Measurements from ENCODE around the gene ALMS1. TPM values are rescaled to one million over a fixed set of nuclear protein-coding genes. Genes with fewer than 3 reads are reported as not detected.

The ALMS1 gene
- total and polyA plus RNA-seq, 2 experiments from 2014 or later, result 4.6 to 14.5 TPM

- Histone ChIP-seq H3K36me3 (replicated peaks; ENCODE audit: insufficient read depth, low read depth) (peaks cover 4% of the 10 kb centered on the region), H3K4me1 (ENCODE audit: insufficient read depth) (no peaks in the 10 kb centered on the region), H4K20me1 (ENCODE audit: insufficient read depth, poor library complexity, severe bottlenecking) (no peaks in the 10 kb centered on the region), H2AFZ (no peak overlapping the region), H3K79me2 (no peaks in the 10 kb centered on the region), H3K27me3 (no peaks in the 10 kb centered on the region), H3K4me2 (no peak overlapping the region), H3K27ac (no peak overlapping the region), H3K4me3 (no peak overlapping the region), H3K9me2 (replicated peaks; ENCODE audit: insufficient read depth) (no peaks in the 10 kb centered on the region), H3K9me3 (ENCODE audit: low read depth) (no peaks in the 10 kb centered on the region)
- TF ChIP-seq EZH2 (IDR thresholded peaks at IDR 0.05; ENCODE audit: borderline replicate concordance), result no peak
- TF ChIP-seq EZH2phosphoT487 (IDR thresholded peaks at IDR 0.05; ENCODE audit: low read depth, severe bottlenecking, unreplicated experiment), result no peak
- TF ChIP-seq, protein P1, sequence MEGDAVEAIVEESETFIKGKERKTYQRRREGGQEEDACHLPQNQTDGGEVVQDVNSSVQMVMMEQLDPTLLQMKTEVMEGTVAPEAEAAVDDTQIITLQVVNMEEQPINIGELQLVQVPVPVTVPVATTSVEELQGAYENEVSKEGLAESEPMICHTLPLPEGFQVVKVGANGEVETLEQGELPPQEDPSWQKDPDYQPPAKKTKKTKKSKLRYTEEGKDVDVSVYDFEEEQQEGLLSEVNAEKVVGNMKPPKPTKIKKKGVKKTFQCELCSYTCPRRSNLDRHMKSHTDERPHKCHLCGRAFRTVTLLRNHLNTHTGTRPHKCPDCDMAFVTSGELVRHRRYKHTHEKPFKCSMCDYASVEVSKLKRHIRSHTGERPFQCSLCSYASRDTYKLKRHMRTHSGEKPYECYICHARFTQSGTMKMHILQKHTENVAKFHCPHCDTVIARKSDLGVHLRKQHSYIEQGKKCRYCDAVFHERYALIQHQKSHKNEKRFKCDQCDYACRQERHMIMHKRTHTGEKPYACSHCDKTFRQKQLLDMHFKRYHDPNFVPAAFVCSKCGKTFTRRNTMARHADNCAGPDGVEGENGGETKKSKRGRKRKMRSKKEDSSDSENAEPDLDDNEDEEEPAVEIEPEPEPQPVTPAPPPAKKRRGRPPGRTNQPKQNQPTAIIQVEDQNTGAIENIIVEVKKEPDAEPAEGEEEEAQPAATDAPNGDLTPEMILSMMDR (IDR thresholded peaks at IDR 0.05; ENCODE audit: poor library complexity), result no peak
- WGBS (ENCODE audit: low lambda C conversion rate, missing lambda C conversion rate), result 95% methylated on average over 2 of the region's 2 CpGs
- DNase-seq (ENCODE audit: low spot score), result no peak
These were observed 189.6 kb downstream of the ALMS1 start for GRCh38 chr2:73575261-73575660.

GRCh38 chr2:73582364-73582763, 196.7 kb downstream of the ALMS1 start:
- TF ChIP-seq, protein P1 (IDR thresholded peaks at IDR 0.05; ENCODE audit: poor library complexity), result no peak
- TF ChIP-seq EZH2phosphoT487 (IDR thresholded peaks at IDR 0.05; ENCODE audit: low read depth, severe bottlenecking, unreplicated experiment), result no peak
- TF ChIP-seq EZH2 (IDR thresholded peaks at IDR 0.05; ENCODE audit: borderline replicate concordance), result no peak
- 95% methylated on average over 2 of the region's 2 CpGs for WGBS (ENCODE audit: low lambda C conversion rate, missing lambda C conversion rate)
- no peaks in the 10 kb centered on the region for H3K79me2 ChIP-seq
- no peaks in the 10 kb centered on the region for H4K20me1 ChIP-seq (ENCODE audit: insufficient read depth, poor library complexity, severe bottlenecking)
- no peaks in the 10 kb centered on the region for H3K9me2 ChIP-seq (replicated peaks; ENCODE audit: insufficient read depth)
- H3K4me2 ChIP-seq, result no peak overlapping the region
- H3K9me3 ChIP-seq (ENCODE audit: low read depth), result no peaks in the 10 kb centered on the region
- peaks cover 4% of the 10 kb centered on the region for H3K36me3 ChIP-seq (replicated peaks; ENCODE audit: insufficient read depth, low read depth)
- DNase-seq (ENCODE audit: low spot score), result no peak
- H3K27me3 ChIP-seq, result no peaks in the 10 kb centered on the region
- no peak overlapping the region for H2AFZ ChIP-seq
- H3K4me3 ChIP-seq, result no peak overlapping the region
- no peaks in the 10 kb centered on the region for H3K4me1 ChIP-seq (ENCODE audit: insufficient read depth)
- H3K27ac ChIP-seq, result no peak overlapping the region

- 23% methylated on average over 4 of the region's 4 CpGs for WGBS (ENCODE audit: low lambda C conversion rate, missing lambda C conversion rate)
- H3K4me3 ChIP-seq, result no peak overlapping the region
- no peak overlapping the region for H2AFZ ChIP-seq
- H4K20me1 ChIP-seq (ENCODE audit: insufficient read depth, poor library complexity, severe bottlenecking), result no peaks in the 10 kb centered on the region
- H3K27ac ChIP-seq, result no peak overlapping the region
- no peaks in the 10 kb centered on the region for H3K9me2 ChIP-seq (replicated peaks; ENCODE audit: insufficient read depth)
- H3K4me2 ChIP-seq, result peak overlapping the region; percentile 33
- H3K36me3 ChIP-seq (replicated peaks; ENCODE audit: insufficient read depth, low read depth), result no peaks in the 10 kb centered on the region
- H3K4me1 ChIP-seq (ENCODE audit: insufficient read depth), result no peaks in the 10 kb centered on the region
- no peaks in the 10 kb centered on the region for H3K27me3 ChIP-seq
- no peak for DNase-seq (ENCODE audit: low spot score)
- TF ChIP-seq EZH2phosphoT487 (IDR thresholded peaks at IDR 0.05; ENCODE audit: low read depth, severe bottlenecking, unreplicated experiment) (no peak), EZH2 (IDR thresholded peaks at IDR 0.05; ENCODE audit: borderline replicate concordance) (no peak)
- TF ChIP-seq, protein P1 (IDR thresholded peaks at IDR 0.05; ENCODE audit: poor library complexity), result no peak
- H3K79me2 ChIP-seq, result no peaks in the 10 kb centered on the region
- no peaks in the 10 kb centered on the region for H3K9me3 ChIP-seq (ENCODE audit: low read depth)
These were observed 202.5 kb downstream of the ALMS1 start for GRCh38 chr2:73588177-73588576.

DNA sequence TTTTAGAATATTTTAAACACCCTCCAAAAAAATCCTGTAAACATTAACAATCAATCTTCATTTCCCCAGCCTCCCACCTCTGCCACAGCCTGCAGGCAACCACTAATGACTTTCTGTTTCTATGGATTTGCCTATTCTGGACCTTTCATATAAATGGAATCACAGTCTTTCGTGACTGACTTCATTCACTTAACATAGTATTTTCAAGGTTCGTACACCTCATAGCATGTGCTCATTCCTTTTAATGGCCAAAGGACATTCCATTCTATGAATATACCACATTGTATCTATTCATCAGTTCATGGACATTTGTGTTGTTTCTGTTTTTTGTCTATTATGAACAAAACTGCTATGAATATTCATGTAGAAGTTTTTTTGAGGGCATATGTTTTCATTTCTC, 208.0 kb downstream of the ALMS1 start:
- H3K4me1 ChIP-seq (ENCODE audit: insufficient read depth), result no peaks in the 10 kb centered on the region
- no peaks in the 10 kb centered on the region for H3K9me3 ChIP-seq (ENCODE audit: low read depth)
- no peak for TF ChIP-seq EZH2 (IDR thresholded peaks at IDR 0.05; ENCODE audit: borderline replicate concordance)
- no peak for TF ChIP-seq EZH2phosphoT487 (IDR thresholded peaks at IDR 0.05; ENCODE audit: low read depth, severe bottlenecking, unreplicated experiment)
- TF ChIP-seq, protein P1 (IDR thresholded peaks at IDR 0.05; ENCODE audit: poor library complexity), result no peak
- H3K4me2 ChIP-seq, result no peak overlapping the region
- H3K36me3 ChIP-seq (replicated peaks; ENCODE audit: insufficient read depth, low read depth), result no peaks in the 10 kb centered on the region
- DNase-seq (ENCODE audit: low spot score), result no peak
- H3K27ac ChIP-seq, result no peak overlapping the region
- H3K4me3 ChIP-seq, result no peak overlapping the region
- no peaks in the 10 kb centered on the region for H3K79me2 ChIP-seq
- WGBS (ENCODE audit: low lambda C conversion rate, missing lambda C conversion rate), result 90% methylated on average over 2 of the region's 2 CpGs
- no peaks in the 10 kb centered on the region for H3K9me2 ChIP-seq (replicated peaks; ENCODE audit: insufficient read depth)
- H4K20me1 ChIP-seq (ENCODE audit: insufficient read depth, poor library complexity, severe bottlenecking), result no peaks in the 10 kb centered on the region
- H2AFZ ChIP-seq, result no peak overlapping the region
- no peaks in the 10 kb centered on the region for H3K27me3 ChIP-seq

All from hepatocyte (in vitro differentiated cells).